COLO829 (cell line): ENCODE data around the gene MPP1.

Experiments
- DNase-seq: peaks from one replicate; pipeline ENCODE4 v3.0.0; 2012; ENCODE audit warnings: low spot score

MPP1 gene

DNA sequence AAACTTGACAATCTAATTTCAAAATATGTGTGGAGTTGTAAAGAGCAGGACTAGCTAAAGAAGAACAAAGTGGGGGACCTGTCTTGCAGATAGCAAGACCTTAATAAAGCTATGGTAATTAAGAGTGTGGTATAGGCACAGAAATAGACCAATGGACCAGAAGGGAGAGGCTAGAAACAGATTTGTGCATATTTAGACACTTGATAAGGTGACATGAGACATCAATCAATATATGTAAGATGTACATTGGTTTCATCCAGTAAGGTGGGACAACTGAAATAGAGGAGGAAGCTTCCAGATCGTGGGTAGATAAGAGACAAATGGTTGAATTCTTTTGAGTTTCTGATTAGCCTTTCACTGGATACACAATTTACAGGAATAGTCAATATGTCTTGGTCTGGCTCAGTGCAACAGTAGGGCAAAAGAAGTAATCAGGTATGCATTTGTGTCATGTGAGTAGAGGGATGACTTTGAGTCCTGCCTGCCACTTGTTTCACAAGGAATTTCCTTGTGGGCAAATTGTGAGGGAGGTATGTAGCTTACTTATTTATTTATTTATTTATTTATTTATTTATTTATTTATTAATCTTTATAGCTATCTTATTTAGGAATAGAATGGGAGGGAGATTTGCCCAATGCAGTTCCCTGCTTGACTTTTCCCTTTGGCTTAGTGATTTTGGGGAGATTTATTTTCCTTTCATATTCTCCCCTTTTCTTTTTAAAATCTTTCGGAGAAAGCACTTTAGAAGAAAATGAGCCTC is 7.2 kb upstream of the MPP1 start:
- DNase-seq: no peak

DNA sequence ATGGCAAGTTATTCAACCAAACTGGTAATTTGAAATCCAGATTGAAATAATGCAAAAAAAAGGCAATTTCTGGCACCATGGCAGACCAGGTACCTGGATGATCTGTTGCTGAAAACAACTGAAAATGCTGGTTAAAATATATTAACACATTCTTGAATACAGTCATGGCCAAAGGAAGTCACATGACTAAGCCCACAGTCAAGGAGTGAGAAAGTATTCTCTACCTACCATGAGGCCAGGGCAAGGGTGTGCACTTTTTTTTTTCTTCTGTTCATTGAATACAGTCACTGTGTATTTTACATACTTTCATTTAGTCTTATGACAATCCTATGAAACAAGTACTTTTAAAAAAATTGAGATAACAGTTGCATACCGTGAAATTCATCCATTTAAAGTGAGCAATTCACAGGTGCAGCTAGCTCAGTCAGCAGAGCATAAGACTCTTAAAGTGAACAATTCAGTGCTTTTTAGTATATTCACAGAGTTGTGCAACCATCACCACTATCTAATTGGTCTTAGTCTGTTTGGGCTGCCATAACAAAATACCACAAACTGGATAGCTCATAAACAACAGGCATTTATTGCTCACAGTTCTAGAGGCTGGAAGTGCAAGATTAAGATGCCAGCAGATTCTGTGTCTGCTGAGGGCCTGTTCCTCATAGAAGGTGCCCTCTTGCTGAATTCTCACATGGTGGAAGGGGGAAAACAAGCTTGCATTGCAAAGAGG is 4.8 kb upstream of the MPP1 start:
- DNase-seq: no peak

DNA sequence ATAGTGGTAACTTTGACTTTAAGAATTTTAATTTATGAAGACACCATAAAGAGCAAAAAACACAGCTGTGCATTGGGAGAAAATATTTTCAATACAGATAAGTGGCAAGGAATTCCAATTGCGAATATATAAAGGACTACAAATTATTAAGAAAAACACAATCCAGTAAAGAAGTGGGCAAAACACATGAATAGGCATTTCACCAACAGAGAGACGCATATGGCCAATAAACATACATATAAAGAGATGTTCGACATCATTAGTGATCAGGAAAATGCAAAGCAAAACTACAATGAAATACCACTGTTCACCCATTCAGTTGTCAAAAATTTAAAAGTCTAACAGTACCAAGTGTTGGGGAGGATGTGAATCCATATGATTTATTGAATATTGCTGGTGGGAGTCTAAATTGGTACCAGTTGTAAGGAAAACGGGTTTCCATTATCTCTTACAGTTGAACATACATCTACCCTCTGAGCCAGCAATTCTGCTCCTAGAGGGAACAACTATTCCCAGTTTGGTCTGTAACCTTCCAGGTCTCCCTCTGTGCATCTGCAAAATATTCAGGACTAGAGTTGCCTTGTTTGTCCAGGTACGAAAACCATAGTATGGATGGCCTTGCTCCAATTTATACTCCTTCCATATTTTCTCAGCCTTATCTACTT is 1.7 kb upstream of the MPP1 start:
- no peak for DNase-seq

GRCh38 chrX:154805696-154806091 is 409 bp upstream of the MPP1 start:
- DNase-seq: no peak

GRCh38 chrX:154804261-154804956 is 876 bp downstream of the MPP1 start:
- DNase-seq: no peak

DNA sequence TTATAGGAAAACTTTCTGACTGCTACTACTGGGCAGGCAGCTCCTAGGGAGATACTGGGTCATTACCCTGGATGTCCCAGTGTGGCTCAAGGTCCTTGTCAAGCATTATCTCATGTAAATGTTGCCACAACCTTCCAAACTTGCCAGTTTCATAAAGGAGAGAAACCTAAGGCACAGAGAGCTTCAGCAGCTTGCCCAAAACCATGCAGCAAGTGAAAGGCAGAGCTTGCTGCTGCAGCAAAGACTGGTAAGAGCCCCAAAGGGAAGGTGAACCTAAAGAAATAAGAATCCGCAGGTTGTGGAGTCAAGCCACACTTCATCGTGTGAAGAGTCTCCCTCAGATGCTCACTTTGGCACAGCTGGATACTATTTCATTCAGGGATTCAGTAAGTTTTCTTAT is 2.3 kb downstream of the MPP1 start:
- DNase-seq: no peak

GRCh38 chrX:154800478-154801210 is 4.6 kb downstream of the MPP1 start:
- no peak for DNase-seq

DNA sequence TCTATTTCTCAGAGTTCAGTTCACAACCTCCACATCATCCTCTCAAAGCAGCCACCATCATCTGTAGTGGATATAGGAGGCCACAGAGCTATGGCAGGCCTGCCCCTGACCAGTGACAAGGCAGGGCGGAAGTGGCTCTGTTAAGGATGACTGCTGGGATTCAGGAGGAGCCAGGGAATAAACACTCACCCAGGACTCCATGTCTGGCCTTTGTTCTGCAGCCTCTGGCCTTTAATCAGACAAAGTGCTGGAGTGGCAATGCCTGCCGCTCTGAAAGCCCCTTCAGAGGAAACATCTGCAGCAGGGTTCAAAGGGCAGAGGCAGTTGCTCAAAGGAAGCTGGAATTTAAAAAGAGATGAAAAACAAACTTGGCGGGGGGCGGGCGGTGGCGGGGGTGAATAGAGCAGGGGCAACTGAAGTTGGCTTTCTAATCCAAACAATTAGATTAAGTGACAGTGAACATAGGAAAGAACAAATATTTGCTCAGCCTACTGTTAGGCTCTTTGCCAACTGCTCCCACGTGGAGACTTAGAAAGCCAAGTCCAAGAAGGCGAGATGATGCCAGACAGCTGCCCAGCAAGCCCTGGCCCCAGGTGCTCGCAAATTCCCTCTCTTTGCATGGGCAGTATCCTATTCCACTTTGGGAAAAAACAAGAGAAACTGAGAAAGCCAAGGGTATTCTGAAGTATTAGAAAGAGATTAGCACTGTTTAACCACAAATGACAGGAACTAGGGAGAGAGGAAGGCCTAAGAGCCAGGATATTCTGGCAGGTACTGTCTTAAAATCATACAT is 5.5 kb downstream of the MPP1 start:
- DNase-seq: no peak

- no peak for DNase-seq
These were observed 8.3 kb downstream of the MPP1 start for GRCh38 chrX:154797006-154797405.

DNA sequence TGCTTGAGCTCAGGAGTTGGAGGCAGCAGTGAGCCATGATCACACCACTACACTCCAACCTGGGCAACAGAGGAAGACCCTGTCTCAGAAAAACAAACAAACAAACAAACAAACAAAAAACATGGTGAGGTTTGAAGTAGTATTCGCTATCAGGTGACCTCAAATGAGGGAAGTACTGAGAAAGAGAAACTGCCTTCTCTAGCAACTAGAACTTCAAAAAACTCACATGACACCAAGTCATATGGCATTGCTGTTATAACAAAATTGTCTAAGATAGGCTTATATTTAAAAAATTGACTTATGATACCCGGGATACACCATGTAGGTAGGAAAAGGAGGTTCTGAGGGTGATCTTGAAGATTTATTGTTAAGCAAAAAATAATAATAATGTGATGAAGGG is 10.3 kb downstream of the MPP1 start:
- no peak for DNase-seq

DNA sequence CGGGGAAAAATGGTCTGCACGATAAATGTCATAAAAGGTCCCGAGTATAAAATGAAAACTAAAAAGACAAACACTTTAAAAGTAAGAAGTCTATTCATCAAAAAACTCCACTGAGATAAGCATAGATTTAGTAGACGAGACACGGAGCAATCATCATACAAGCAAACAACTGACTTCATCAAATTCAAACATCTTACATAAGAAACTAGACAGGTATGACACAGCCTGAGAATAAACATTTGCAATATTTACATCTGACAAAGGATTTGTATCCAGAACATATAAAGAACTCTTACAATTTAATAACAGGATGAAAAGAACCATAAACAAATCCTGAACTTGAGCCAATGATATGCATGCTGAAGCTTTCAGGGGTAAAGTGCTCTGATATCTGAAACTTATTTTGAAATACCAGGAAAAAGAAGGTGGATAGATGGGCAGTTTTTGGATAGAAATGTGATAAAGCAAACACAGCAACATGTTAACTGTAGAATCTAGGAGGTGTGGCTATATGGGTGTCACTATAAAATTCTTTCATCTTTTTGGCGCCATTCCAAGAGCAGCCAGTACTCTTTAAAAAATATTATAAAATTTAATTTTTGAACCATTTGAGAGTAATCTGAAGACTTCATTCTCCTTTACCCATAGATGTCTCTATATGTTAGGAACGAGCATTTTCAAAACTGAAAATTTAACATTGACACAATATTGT is 12.0 kb downstream of the MPP1 start:
- DNase-seq: no peak

- no peak for DNase-seq
These were observed 13.3 kb downstream of the MPP1 start for GRCh38 chrX:154791939-154792338.

DNA sequence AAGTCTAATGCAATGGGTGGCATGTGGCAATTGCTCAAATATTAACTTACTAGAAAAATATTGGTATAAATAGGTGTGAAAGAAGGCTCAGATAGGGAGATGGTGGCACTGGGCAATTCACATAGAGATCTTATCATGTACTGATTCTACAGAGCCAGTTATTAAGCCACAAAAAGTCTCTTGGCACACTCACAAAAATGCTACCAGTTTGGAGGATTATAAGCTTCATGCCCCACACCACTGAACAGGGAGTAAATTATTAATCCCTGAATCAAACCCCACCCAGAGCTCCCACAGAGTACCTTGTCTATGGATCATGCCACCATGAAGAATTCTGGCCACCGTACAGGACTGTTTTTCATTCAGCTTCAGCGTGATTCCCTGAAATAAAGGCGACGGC is 13.8 kb downstream of the MPP1 start:
- DNase-seq: no peak

DNA sequence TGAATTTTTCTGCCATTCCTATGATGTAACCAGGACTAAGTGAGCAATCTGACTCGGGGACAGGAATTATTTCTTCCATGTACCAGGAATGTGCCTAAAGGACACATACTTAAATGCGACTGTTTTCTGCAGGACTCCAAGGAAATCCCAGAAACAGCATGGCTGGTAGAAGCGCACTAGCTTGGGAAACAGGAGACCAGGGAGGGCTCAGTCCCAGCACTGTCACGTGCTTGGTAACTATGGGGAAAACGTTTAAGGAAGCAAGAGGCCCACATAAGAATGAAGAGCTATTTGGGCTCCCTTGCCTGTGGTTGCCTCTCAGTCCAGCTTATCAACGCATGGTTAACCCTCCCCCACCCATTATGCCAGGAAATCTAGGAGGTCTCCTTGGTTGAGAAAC is 19.6 kb downstream of the MPP1 start:
- no peak for DNase-seq

DNA sequence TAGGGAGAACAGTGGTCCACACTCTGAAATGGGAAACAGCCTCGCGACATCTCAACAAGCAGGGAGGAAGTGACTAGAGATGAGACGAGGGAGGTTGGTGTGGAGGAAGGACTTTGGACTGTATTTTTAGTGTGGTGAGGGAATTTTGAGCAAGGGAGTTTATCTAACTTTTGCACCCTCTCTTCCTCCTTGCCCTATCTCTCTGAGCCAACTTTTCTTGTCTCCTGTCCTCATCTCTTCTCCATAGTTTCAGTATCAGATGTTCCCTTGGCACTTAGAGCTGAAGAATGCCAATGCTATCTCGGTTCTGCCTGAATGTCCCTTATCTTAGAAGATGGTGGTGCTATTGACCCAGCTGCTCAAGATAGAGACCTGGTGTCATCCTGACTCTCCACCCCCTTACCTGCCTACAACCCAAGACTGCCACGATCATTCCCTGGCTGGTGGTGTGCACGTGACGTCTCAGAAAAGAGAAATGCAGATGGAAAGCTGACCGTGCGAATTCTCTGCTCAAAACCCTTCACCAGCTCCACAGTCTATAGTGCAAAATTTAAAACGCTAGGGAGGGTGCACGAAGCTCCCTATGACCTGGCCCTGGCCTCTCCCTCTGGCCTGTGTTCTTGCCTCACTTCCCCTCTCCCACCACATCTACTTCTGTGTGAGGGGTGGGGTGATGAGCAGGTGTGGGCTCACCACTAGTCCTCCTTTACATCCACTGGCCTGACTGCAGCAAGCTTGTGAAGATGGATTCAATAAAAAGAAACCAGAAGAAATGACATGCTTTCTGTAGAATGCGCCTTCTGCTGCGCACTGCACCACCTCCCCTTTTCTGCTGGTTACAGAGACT is 20.9 kb downstream of the MPP1 start:
- DNase-seq: no peak

DNA sequence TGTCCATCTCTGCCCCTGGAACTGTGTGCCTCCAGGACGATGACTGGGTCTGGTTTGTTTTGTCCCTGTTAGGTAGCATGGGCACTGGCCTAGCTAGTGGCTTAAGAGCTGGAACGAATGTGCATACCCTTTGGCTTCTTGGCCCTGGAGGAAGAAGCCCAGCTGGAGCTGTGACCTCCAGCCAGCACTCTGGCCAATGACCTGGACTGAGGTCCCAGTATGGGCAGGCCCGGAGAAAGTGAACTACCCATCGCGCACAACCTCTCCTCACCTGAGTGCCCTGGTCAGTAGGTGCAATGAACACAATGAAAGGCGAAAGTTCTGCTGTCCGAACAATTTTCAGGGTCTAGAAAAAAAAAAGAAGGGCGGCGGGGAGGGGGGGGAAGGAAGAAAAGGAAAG is 24.3 kb downstream of the MPP1 start:
- no peak for DNase-seq

DNA sequence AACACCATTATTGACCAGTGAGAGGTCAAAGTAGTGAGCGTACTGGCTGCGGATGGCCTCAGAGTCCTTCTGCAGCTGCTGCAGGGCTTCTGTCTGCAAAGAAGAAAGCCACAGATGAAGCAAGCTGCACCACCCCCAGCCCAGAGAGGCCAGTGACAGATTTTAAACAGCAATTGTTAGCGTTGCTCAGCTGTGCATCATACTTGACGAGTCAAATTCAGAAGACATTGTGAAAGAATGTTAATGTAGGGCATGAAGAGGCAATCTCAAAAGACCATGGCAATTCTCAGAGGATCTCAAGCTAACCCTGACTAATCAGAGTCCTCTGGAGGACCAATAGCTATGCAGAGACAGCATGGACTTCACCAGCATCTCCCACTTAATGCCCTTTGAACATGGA is 26.0 kb downstream of the MPP1 start:
- DNase-seq: no peak

DNA sequence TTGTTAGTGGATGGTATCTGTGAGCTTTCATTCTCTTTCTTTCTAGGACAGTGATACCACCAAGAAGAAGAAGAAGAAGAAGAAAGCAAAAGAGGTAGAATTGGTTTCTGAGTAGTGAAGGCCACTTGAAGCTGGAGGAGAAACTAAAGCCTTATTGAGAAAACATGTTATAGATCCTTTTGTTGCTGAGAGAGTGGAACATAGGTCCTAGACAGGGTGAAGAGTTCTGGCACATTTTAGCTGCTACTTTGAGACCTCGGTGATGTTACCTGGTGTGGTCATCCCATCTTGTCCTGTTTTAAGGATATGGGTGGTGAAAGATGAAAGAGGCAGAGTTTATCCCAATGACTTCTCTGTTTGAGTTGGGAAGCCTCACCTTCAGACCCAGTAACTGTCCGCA is 28.5 kb downstream of the MPP1 start:
- DNase-seq: no peak
